Loucy (cell line): ENCODE measurements around the gene MANF.

Source experiments
- H2AFZ ChIP-seq: fragments of 200-600 bp; sonication (generic); 2 replicates; pipeline ENCODE4 v1.6.0; 2016; ENCODE audit warnings: antibody characterized with exemption, mild to moderate bottlenecking, low read length, moderate library complexity
- H3F3A ChIP-seq: fragments of 200-600 bp; 2 replicates; pipeline ENCODE4 v1.6.0; 2016; ENCODE audit warnings: antibody characterized with exemption, low read depth, mild to moderate bottlenecking
- H3K27me3 ChIP-seq: fragments of 200-600 bp; sonication (generic); 2 replicates; pipeline ENCODE4 v1.6.1; 2014; ENCODE audit warnings: low read length, mild to moderate bottlenecking; ENCODE audit not compliant: insufficient read depth, poor library complexity, severe bottlenecking
- H3K36me3 ChIP-seq: fragments of 200-600 bp; sonication (generic); 2 replicates; pipeline ENCODE4 v1.6.1; 2016; ENCODE audit warnings: low read length; ENCODE audit not compliant: insufficient read depth
- H3K4me1 ChIP-seq: fragments of 200-600 bp; sonication (generic); 2 replicates; pipeline ENCODE4 v1.5.1; 2014; ENCODE audit warnings: low read length, mild to moderate bottlenecking; ENCODE audit not compliant: insufficient read depth, poor library complexity, severe bottlenecking
- H3K4me2 ChIP-seq: fragments of 200-600 bp; sonication (generic); 2 replicates; pipeline ENCODE4 v1.6.0; 2014; ENCODE audit warnings: antibody characterized with exemption, low read length, low read depth, mild to moderate bottlenecking; ENCODE audit not compliant: poor library complexity, severe bottlenecking
- H3K4me3 ChIP-seq: fragments of 200-600 bp; sonication (generic); 2 replicates; pipeline ENCODE4 v1.5.1; 2014; ENCODE audit warnings: low read length, mild to moderate bottlenecking, mixed read lengths; ENCODE audit not compliant: poor library complexity, severe bottlenecking
- H3K79me2 ChIP-seq: fragments of 200-600 bp; sonication (generic); 2 replicates; pipeline ENCODE4 v1.6.1; 2014; ENCODE audit warnings: low read length; ENCODE audit not compliant: insufficient read depth
- H3K9ac ChIP-seq: fragments of 200-600 bp; sonication (generic); 2 replicates; pipeline ENCODE4 v1.6.0; 2014; ENCODE audit warnings: mild to moderate bottlenecking, low read depth, low read length, moderate library complexity; ENCODE audit not compliant: poor library complexity, severe bottlenecking
- H3K9me2 ChIP-seq: fragments of 200-600 bp; sonication (generic); replicated peaks from 2 replicates; pipeline ENCODE4 v1.6.1; 2016; ENCODE audit warnings: low read depth, low read length, mixed read lengths
- H3K9me3 ChIP-seq: fragments of 200-600 bp; sonication (generic); 2 replicates; pipeline ENCODE4 v1.6.1; 2014; ENCODE audit warnings: mild to moderate bottlenecking, antibody characterized with exemption, low read length, low read depth; ENCODE audit not compliant: insufficient read depth
- H4K20me1 ChIP-seq: fragments of 200-600 bp; sonication (generic); 2 replicates; pipeline ENCODE4 v1.6.0; 2014; ENCODE audit warnings: antibody characterized with exemption, low read length, mild to moderate bottlenecking; ENCODE audit not compliant: insufficient read depth, poor library complexity, severe bottlenecking
- EZH2phosphoT487 ChIP-seq: fragments of 200-600 bp; IDR thresholded peaks from 2 replicates; pipeline ENCODE4 v1.6.1; 2018; ENCODE audit warnings: antibody characterized with exemption, mild to moderate bottlenecking, moderate library complexity, borderline replicate concordance
- TF ChIP-seq, protein P1 (sequence below): fragments of 200-600 bp; sonication (generic); conservative IDR thresholded peaks from 2 replicates; pipeline ENCODE4 v1.5.1; 2014; ENCODE audit warnings: mild to moderate bottlenecking, antibody characterized with exemption, low read length

The MANF gene

DNA sequence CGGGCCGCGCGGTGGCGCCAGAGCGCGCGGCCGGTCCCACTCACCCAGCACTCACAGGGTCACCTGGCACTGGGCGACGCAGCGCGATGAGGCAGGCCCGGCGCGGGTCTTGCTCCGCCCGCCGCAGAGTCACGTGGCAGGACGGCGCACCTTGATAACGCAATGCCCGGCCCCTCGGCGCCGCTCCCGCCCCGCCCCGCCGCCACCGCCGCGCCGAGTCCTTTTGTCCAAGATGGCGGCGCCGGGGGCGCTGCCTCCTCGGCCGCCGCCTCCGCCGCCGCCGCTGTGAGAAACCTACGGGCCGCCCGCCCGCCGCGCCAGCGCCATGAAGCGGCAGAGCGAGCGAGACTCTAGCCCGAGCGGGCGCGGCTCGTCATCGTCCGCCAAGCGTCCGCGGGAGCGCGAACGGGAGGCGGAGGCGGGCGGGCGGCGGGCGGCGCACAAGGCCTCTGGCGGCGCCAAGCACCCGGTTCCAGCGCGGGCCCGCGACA, 6.0 kb downstream of the MANF start, which contains the start of gene RBM15B:
Gene RBM15B (plus strand): TSS at position 211 of the 491 bp plus-strand sequence. CDS start 115 bp downstream, at position 326.
- no peaks in the 10 kb centered on the region for H3K9me2 ChIP-seq
- H3K4me2 ChIP-seq = peak within 1 kb of the TSS; percentile 88
- H3K36me3 ChIP-seq = peaks cover 50% of the 10 kb centered on the region; the same call in 1 of the 2 replicates
- H3K4me1 ChIP-seq = peaks cover 57% of the 10 kb centered on the region
- no peaks in the 10 kb centered on the region for H3K9me3 ChIP-seq
- H3K27me3 ChIP-seq = no peaks in the 10 kb centered on the region
- H3F3A ChIP-seq = peaks cover 4% of the 10 kb centered on the region; the same call in 1 of the 2 replicates
- peak within 1 kb of the TSS; percentile 83 for H3K9ac ChIP-seq
- H3K79me2 ChIP-seq = peaks cover 88% of the 10 kb centered on the region
- peaks cover 79% of the 10 kb centered on the region for H4K20me1 ChIP-seq
- TF ChIP-seq, protein P1, sequence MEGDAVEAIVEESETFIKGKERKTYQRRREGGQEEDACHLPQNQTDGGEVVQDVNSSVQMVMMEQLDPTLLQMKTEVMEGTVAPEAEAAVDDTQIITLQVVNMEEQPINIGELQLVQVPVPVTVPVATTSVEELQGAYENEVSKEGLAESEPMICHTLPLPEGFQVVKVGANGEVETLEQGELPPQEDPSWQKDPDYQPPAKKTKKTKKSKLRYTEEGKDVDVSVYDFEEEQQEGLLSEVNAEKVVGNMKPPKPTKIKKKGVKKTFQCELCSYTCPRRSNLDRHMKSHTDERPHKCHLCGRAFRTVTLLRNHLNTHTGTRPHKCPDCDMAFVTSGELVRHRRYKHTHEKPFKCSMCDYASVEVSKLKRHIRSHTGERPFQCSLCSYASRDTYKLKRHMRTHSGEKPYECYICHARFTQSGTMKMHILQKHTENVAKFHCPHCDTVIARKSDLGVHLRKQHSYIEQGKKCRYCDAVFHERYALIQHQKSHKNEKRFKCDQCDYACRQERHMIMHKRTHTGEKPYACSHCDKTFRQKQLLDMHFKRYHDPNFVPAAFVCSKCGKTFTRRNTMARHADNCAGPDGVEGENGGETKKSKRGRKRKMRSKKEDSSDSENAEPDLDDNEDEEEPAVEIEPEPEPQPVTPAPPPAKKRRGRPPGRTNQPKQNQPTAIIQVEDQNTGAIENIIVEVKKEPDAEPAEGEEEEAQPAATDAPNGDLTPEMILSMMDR = peak; percentile 72; the same call in 1 of the 2 replicates
- TF ChIP-seq EZH2phosphoT487 = no peak
- H3K4me3 ChIP-seq = peak within 1 kb of the TSS; percentile 82
- H2AFZ ChIP-seq = peak within 1 kb of the TSS; percentile 44; the same call in 1 of the 2 replicates

DNA sequence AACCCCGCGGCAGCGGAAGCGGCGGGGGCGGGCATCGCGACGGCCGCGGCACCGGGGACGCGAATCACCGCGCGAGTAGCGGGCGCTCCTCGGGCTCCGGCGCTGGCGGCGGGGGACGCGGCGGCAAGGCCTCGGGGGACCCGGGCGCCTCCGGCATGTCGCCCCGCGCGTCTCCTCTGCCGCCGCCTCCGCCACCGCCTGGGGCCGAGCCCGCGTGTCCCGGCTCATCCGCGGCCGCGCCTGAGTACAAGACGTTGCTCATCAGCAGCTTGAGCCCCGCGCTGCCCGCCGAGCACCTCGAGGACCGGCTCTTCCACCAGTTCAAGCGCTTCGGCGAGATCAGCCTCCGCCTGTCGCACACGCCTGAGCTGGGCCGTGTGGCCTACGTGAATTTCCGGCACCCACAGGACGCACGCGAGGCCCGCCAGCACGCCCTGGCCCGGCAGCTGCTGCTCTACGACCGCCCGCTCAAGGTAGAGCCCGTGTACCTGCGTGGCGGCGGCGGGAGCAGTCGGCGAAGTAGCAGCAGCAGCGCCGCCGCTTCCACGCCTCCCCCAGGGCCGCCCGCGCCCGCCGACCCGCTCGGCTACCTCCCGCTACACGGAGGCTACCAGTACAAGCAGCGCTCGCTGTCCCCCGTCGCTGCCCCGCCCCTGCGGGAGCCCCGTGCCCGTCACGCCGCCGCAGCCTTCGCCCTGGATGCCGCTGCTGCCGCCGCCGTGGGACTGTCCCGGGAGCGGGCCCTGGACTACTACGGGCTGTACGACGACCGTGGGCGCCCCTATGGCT, 6.7 kb downstream of the MANF start:
- Histone ChIP-seq H3K79me2 (peaks cover 86% of the 10 kb centered on the region), H3K9me2 (no peaks in the 10 kb centered on the region), H3F3A (peaks cover 4% of the 10 kb centered on the region; the same call in 1 of the 2 replicates), H3K36me3 (peaks cover 56% of the 10 kb centered on the region; the same call in 1 of the 2 replicates), H3K4me2 (peak overlapping the region; percentile 80), H3K9me3 (no peaks in the 10 kb centered on the region), H3K9ac (peak overlapping the region; percentile 83), H3K27me3 (no peaks in the 10 kb centered on the region), H3K4me1 (peaks cover 51% of the 10 kb centered on the region), H4K20me1 (peaks cover 73% of the 10 kb centered on the region), H3K4me3 (peak overlapping the region; percentile 82), H2AFZ (no peak overlapping the region; the same call in 1 of the 2 replicates)
- no peak for TF ChIP-seq EZH2phosphoT487
- TF ChIP-seq, protein P1 = no peak

DNA sequence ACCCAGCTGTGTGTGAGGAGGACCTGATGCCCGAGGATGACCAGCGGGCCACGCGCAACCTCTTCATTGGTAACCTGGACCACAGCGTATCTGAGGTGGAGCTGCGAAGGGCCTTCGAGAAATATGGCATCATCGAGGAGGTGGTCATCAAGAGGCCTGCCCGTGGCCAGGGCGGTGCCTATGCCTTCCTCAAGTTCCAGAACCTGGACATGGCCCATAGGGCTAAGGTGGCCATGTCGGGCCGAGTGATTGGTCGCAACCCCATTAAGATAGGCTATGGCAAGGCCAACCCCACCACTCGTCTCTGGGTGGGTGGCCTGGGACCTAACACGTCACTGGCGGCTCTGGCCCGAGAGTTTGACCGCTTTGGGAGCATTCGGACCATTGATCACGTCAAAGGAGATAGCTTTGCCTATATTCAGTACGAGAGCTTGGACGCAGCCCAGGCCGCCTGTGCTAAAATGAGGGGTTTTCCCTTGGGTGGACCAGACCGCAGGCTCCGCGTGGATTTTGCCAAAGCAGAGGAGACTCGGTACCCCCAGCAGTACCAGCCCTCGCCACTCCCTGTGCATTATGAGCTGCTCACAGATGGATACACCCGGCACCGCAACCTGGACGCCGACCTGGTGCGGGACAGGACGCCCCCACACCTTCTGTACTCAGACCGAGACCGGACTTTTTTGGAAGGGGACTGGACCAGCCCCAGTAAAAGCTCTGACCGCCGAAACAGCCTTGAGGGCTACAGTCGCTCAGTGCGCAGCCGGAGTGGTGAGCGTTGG, 7.5 kb downstream of the MANF start:
- no peaks in the 10 kb centered on the region for H3K9me3 ChIP-seq
- H3K9me2 ChIP-seq = no peaks in the 10 kb centered on the region
- H2AFZ ChIP-seq = no peak overlapping the region
- TF ChIP-seq, protein P1 = no peak
- no peak for TF ChIP-seq EZH2phosphoT487
- H3F3A ChIP-seq = peaks cover 4% of the 10 kb centered on the region; the same call in 1 of the 2 replicates
- peaks cover 44% of the 10 kb centered on the region for H3K4me1 ChIP-seq
- H3K4me3 ChIP-seq = peak overlapping the region; percentile 82
- peaks cover 78% of the 10 kb centered on the region for H3K79me2 ChIP-seq
- peak overlapping the region; percentile 83 for H3K9ac ChIP-seq
- H4K20me1 ChIP-seq = peaks cover 65% of the 10 kb centered on the region
- H3K4me2 ChIP-seq = peak overlapping the region; percentile 80
- H3K36me3 ChIP-seq = peaks cover 63% of the 10 kb centered on the region; the same call in 1 of the 2 replicates
- no peaks in the 10 kb centered on the region for H3K27me3 ChIP-seq
